Neural cell (in vitro differentiated cells): ENCODE data around the gene FHAD1. TPM values are rescaled to one million over a fixed set of nuclear protein-coding genes. Genes with fewer than 3 reads are reported as not detected.
"Not testable (repeated sequence)": the region's sequence is repeated elsewhere in the genome, so short reads cannot be mapped to it uniquely, and the experiment has no call there.

ENCODE experiments used
- H2AFZ ChIP-seq: fragments of 200-600, 300-800 bp; sonication (generic), shearing (Covaris generic); 2 replicates; pipeline ENCODE4 v1.6.0; 2014; ENCODE audit warnings: low read depth, mild to moderate bottlenecking, antibody characterized with exemption, low read length, moderate library complexity
- H3F3A ChIP-seq: fragments of 200-600 bp; shearing (Covaris generic); 2 replicates; pipeline ENCODE4 v1.6.1; 2016; ENCODE audit warnings: mild to moderate bottlenecking, moderate library complexity, mixed read lengths, antibody characterized with exemption, low read length; ENCODE audit not compliant: insufficient read depth, poor library complexity, severe bottlenecking
- H3K27ac ChIP-seq: fragments of 200-600, 300-800 bp; sonication (generic), shearing (Covaris generic); 2 replicates; pipeline ENCODE4 v1.5.1; 2014; ENCODE audit warnings: mild to moderate bottlenecking, low read length, moderate library complexity
- H3K27me3 ChIP-seq: fragments of 300-800, 200-600 bp; sonication (generic), shearing (Covaris generic); 2 replicates; pipeline ENCODE4 v1.6.0; 2014; ENCODE audit warnings: mild to moderate bottlenecking, low read depth, low read length, moderate library complexity; ENCODE audit not compliant: insufficient read depth
- H3K36me3 ChIP-seq: fragments of 300-800, 200-600 bp; sonication (generic), shearing (Covaris generic); 2 replicates; pipeline ENCODE4 v1.5.1; 2014; ENCODE audit warnings: mild to moderate bottlenecking, antibody characterized with exemption, low read length, moderate library complexity; ENCODE audit not compliant: insufficient read depth
- H3K4me2 ChIP-seq: fragments of 300-800, 200-600 bp; sonication (generic), shearing (Covaris generic); 2 replicates; pipeline ENCODE4 v1.6.0; 2014; ENCODE audit warnings: mild to moderate bottlenecking, low read length
- H3K4me3 ChIP-seq: fragments of 300-800, 200-600 bp; sonication (generic), shearing (Covaris generic); 2 replicates; pipeline ENCODE4 v1.5.1; 2014; ENCODE audit warnings: mild to moderate bottlenecking, low read length, moderate library complexity
- H3K79me2 ChIP-seq: fragments of 200-600 bp; shearing (Covaris generic); replicated peaks from 2 replicates; pipeline ENCODE4 v1.6.0; 2014; ENCODE audit warnings: mild to moderate bottlenecking, low read length, moderate library complexity; ENCODE audit not compliant: insufficient read depth
- H3K9ac ChIP-seq: fragments of 300-800, 200-600 bp; sonication (generic), shearing (Covaris generic); 2 replicates; pipeline ENCODE4 v1.6.1; 2016; ENCODE audit warnings: mild to moderate bottlenecking, low read length, mixed read lengths
- H3K9me2 ChIP-seq: fragments of 200-600 bp; shearing (Covaris generic); 2 replicates; pipeline ENCODE4 v1.6.1; 2016; ENCODE audit warnings: mild to moderate bottlenecking, low read length, mixed read lengths; ENCODE audit not compliant: insufficient read depth
- H3K9me3 ChIP-seq: fragments of 200-600, 300-800 bp; sonication (generic), shearing (Covaris generic); 2 replicates; pipeline ENCODE4 v1.6.1; 2016; ENCODE audit warnings: mild to moderate bottlenecking, mixed run types, low read length, moderate library complexity, mixed read lengths
- H4K20me1 ChIP-seq: fragments of 200-600 bp; shearing (Covaris generic); 2 replicates; pipeline ENCODE4 v1.6.1; 2016; ENCODE audit warnings: mild to moderate bottlenecking, mixed run types; ENCODE audit not compliant: insufficient read depth
- CTCF ChIP-seq: fragments of 450-650 bp; IDR thresholded peaks from 2 replicates; pipeline ENCODE4 v1.5.1; 2014; ENCODE audit warnings: antibody characterized with exemption, mild to moderate bottlenecking, moderate library complexity; ENCODE audit not compliant: poor library complexity, severe bottlenecking
- EP300 ChIP-seq: fragments of 450-650 bp; conservative IDR thresholded peaks from 2 replicates; pipeline ENCODE4 v1.6.1; 2014; ENCODE audit warnings: antibody characterized with exemption, mild to moderate bottlenecking, moderate library complexity; ENCODE audit not compliant: poor library complexity, severe bottlenecking
- EZH2 ChIP-seq: fragments of 200-600, 300-800 bp; shearing (Covaris generic), sonication (generic); IDR thresholded peaks from 2 replicates; pipeline ENCODE4 v1.6.1; 2014; ENCODE audit warnings: antibody characterized with exemption, low read length, borderline replicate concordance, mild to moderate bottlenecking; ENCODE audit not compliant: insufficient read depth, poor library complexity, severe bottlenecking
- MXI1 ChIP-seq: fragments of 450-650 bp; conservative IDR thresholded peaks from 2 replicates; pipeline ENCODE4 v1.6.1; 2014; ENCODE audit warnings: antibody characterized with exemption, mild to moderate bottlenecking; ENCODE audit not compliant: poor library complexity, severe bottlenecking
- POLR2AphosphoS5 ChIP-seq: IDR thresholded peaks from 2 replicates; pipeline ENCODE4 v1.6.1; 2012
- RAD21 ChIP-seq: fragments of 450-650 bp; conservative IDR thresholded peaks from 2 replicates; pipeline ENCODE4 v1.6.1; 2014; ENCODE audit warnings: antibody characterized with exemption, mild to moderate bottlenecking, moderate library complexity
- REST ChIP-seq: IDR thresholded peaks from 2 replicates; pipeline ENCODE4 v1.6.1; 2012; ENCODE audit warnings: borderline replicate concordance
- SMC3 ChIP-seq: fragments of 450-650 bp; conservative IDR thresholded peaks from 2 replicates; pipeline ENCODE4 v1.6.1; 2014; ENCODE audit warnings: antibody characterized with exemption, mild to moderate bottlenecking, moderate library complexity; ENCODE audit not compliant: poor library complexity
- TAF1 ChIP-seq: IDR thresholded peaks from 2 replicates; pipeline ENCODE4 v1.6.1; 2012; ENCODE audit warnings: low read depth
- polyA plus RNA-seq: library from polyadenylated mRNA; depleted of rRNA; stranded (reverse); fragments of >200 nt; gene quantifications from 2 replicates; pipeline ENCODE4 v1.2.3, GENCODE V29; 2014

Gene FHAD1
- polyA plus RNA-seq, 1 donor from 2014 or later, result 0.46 TPM

- Histone ChIP-seq H3K27ac (no peak overlapping the region), H3K9me3 (no peaks in the 10 kb centered on the region), H3K4me3 (no peak overlapping the region), H3K9me2 (no peaks in the 10 kb centered on the region), H3K27me3 (no peaks in the 10 kb centered on the region), H3K36me3 (no peaks in the 10 kb centered on the region), H2AFZ (no peak overlapping the region), H3F3A (no peaks in the 10 kb centered on the region), H3K4me2 (no peak overlapping the region), H4K20me1 (no peaks in the 10 kb centered on the region), H3K79me2 (no peaks in the 10 kb centered on the region), H3K9ac (no peak overlapping the region)
- no peak for TF ChIP-seq EP300
- no peak for TF ChIP-seq RAD21
- no peak for TF ChIP-seq MXI1
- no peak for TF ChIP-seq CTCF
- TF ChIP-seq SMC3, result no peak
- TF ChIP-seq REST, result no peak
- TF ChIP-seq TAF1, result no peak
- no peak for TF ChIP-seq POLR2AphosphoS5
- TF ChIP-seq EZH2, result no peak
These were observed 179.7 kb downstream of the FHAD1 start for GRCh38 chr1:15426492-15427279.

- no peaks in the 10 kb centered on the region for H4K20me1 ChIP-seq
- H3K27ac ChIP-seq, result no peak overlapping the region
- no peaks in the 10 kb centered on the region for H3K27me3 ChIP-seq
- no peaks in the 10 kb centered on the region for H3K9me3 ChIP-seq
- H3K4me3 ChIP-seq, result no peak overlapping the region
- TF ChIP-seq RAD21 (no peak), CTCF (no peak), EZH2 (no peak), SMC3 (no peak), TAF1 (no peak), POLR2AphosphoS5 (no peak), MXI1 (no peak), REST (no peak), EP300 (no peak)
- H3F3A ChIP-seq, result no peaks in the 10 kb centered on the region
- H3K79me2 ChIP-seq, result no peaks in the 10 kb centered on the region
- no peaks in the 10 kb centered on the region for H3K36me3 ChIP-seq
- no peak overlapping the region for H3K9ac ChIP-seq
- H3K4me2 ChIP-seq, result no peak overlapping the region
- no peak overlapping the region for H2AFZ ChIP-seq
- H3K9me2 ChIP-seq, result no peaks in the 10 kb centered on the region
These were observed 180.2 kb downstream of the FHAD1 start for GRCh38 chr1:15427280-15427666.

GRCh38 chr1:15428252-15428651 is 181.2 kb downstream of the FHAD1 start:
- not testable (repeated sequence) for H3F3A ChIP-seq, H3K36me3 ChIP-seq, H3K4me2 ChIP-seq, H3K27me3 ChIP-seq, H3K9ac ChIP-seq, H3K9me3 ChIP-seq, H3K9me2 ChIP-seq, H2AFZ ChIP-seq, H3K4me3 ChIP-seq, H4K20me1 ChIP-seq, H3K79me2 ChIP-seq, H3K27ac ChIP-seq
